Measurements from ENCODE around the gene GAP43. TPM values are rescaled to one million over a fixed set of nuclear protein-coding genes. Genes with fewer than 3 reads are reported as not detected.

Gene GAP43
- total RNA-seq, 1 donor from 2014 or later, result 5.7 TPM

GRCh38 chr3:115699706-115700105 is 76.4 kb downstream of the GAP43 start:
- no peak for TF ChIP-seq CTCF (IDR thresholded peaks at IDR 0.05; ENCODE audit: unreplicated experiment)
- Mint-ChIP-seq H3K36me3 (no peaks in the 10 kb centered on the region), H3K9me3 (no peaks in the 10 kb centered on the region), H3K27me3 (ENCODE audit: low read depth) (no peaks in the 10 kb centered on the region), H3K4me1 (peaks cover 3% of the 10 kb centered on the region), H3K4me3 (no peak overlapping the region), H3K27ac (no peak overlapping the region)
- DNase-seq (ENCODE audit: low spot score in 2 of 2, unreplicated experiment in 2 of 2), result no peak

GRCh38 chr3:115702598-115702997 is 79.3 kb downstream of the GAP43 start:
- H3K4me1 Mint-ChIP-seq, result peaks cover 3% of the 10 kb centered on the region

GRCh38 chr3:115704661-115705338 is 81.5 kb downstream of the GAP43 start:
- DNase-seq (ENCODE audit: low spot score in 2 of 2, unreplicated experiment in 2 of 2), result no peak
- Mint-ChIP-seq H3K27me3 (ENCODE audit: low read depth) (no peaks in the 10 kb centered on the region), H3K9me3 (no peaks in the 10 kb centered on the region), H3K4me1 (peaks cover 2% of the 10 kb centered on the region), H3K4me3 (no peak overlapping the region), H3K36me3 (no peaks in the 10 kb centered on the region), H3K27ac (no peak overlapping the region)
- TF ChIP-seq CTCF (IDR thresholded peaks at IDR 0.05; ENCODE audit: unreplicated experiment), result no peak

More at GRCh38 chr3:115702598-115702997, 79.3 kb downstream of the GAP43 start:
- Mint-ChIP-seq H3K9me3 (no peaks in the 10 kb centered on the region), H3K27me3 (ENCODE audit: low read depth) (no peaks in the 10 kb centered on the region), H3K36me3 (no peaks in the 10 kb centered on the region), H3K27ac (no peak overlapping the region), H3K4me3 (no peak overlapping the region)
- no peak for TF ChIP-seq CTCF (IDR thresholded peaks at IDR 0.05; ENCODE audit: unreplicated experiment)
- DNase-seq (ENCODE audit: low spot score in 2 of 2, unreplicated experiment in 2 of 2), result no peak

- Mint-ChIP-seq H3K27ac (no peak overlapping the region), H3K27me3 (ENCODE audit: low read depth) (no peaks in the 10 kb centered on the region), H3K9me3 (no peaks in the 10 kb centered on the region), H3K4me3 (no peak overlapping the region), H3K36me3 (no peaks in the 10 kb centered on the region), H3K4me1 (peaks cover 2% of the 10 kb centered on the region)
- no peak for TF ChIP-seq CTCF (IDR thresholded peaks at IDR 0.05; ENCODE audit: unreplicated experiment)
- no peak for DNase-seq (ENCODE audit: low spot score in 2 of 2, unreplicated experiment in 2 of 2)
Measured at GRCh38 chr3:115706311-115706829, 83.1 kb downstream of the GAP43 start.

GRCh38 chr3:115708540-115708939 is 85.2 kb downstream of the GAP43 start:
- H3K27ac Mint-ChIP-seq, result no peak overlapping the region
- H3K9me3 Mint-ChIP-seq, result no peaks in the 10 kb centered on the region
- no peak overlapping the region for H3K4me3 Mint-ChIP-seq
- DNase-seq (ENCODE audit: low spot score in 2 of 2, unreplicated experiment in 2 of 2), result no peak
- H3K36me3 Mint-ChIP-seq, result no peaks in the 10 kb centered on the region
- TF ChIP-seq CTCF (IDR thresholded peaks at IDR 0.05; ENCODE audit: unreplicated experiment), result no peak
- H3K27me3 Mint-ChIP-seq (ENCODE audit: low read depth), result no peaks in the 10 kb centered on the region
- peaks cover 11% of the 10 kb centered on the region for H3K4me1 Mint-ChIP-seq
